Lower leg skin (tissue), 3 donors: Measurements from ENCODE around the gene ABLIM1.

Source experiments
- POLR2A ChIP-seq, 2 donors: fragments of 450-650 bp; IDR thresholded peaks; one replicate each; pipeline ENCODE4 v1.6.1; 2016 to 2017; ENCODE audit warnings: antibody characterized with exemption in 2 of 2, mild to moderate bottlenecking in 1 of 2, moderate library complexity in 1 of 2
- TF ChIP-seq, protein P1 (sequence below), 3 donors: fragments of 450-650 bp; IDR thresholded peaks; one replicate each; pipeline ENCODE4 v1.5.1; 2016; ENCODE audit warnings: antibody characterized with exemption in 3 of 3, mild to moderate bottlenecking in 3 of 3, moderate library complexity in 2 of 3

DNA sequence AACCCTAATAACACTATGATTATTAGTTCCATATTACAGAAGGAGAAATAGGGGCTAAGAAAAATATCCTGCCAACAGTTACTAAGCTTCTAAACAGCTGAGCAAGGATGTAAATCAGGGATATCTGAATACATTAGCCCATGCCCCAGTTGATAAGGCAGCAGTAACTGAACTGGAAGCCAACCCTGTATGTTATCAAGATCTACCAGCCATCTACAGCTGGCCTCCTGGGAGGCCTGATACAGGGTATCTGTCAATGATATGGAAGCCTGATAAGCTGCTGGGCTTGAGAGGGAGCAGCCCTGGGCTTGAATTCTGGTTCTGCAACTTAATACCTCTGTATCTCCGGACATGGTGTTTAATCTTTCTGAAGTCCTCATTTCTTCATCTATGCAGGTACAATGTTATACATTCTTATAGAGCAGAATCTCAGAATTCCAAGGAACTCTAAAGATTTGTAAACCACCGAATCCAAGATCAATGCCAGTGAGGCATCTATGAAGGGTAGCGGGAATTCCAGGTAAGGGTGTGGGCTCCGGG, 215.9 kb downstream of the ABLIM1 start:
- TF ChIP-seq, protein P1, sequence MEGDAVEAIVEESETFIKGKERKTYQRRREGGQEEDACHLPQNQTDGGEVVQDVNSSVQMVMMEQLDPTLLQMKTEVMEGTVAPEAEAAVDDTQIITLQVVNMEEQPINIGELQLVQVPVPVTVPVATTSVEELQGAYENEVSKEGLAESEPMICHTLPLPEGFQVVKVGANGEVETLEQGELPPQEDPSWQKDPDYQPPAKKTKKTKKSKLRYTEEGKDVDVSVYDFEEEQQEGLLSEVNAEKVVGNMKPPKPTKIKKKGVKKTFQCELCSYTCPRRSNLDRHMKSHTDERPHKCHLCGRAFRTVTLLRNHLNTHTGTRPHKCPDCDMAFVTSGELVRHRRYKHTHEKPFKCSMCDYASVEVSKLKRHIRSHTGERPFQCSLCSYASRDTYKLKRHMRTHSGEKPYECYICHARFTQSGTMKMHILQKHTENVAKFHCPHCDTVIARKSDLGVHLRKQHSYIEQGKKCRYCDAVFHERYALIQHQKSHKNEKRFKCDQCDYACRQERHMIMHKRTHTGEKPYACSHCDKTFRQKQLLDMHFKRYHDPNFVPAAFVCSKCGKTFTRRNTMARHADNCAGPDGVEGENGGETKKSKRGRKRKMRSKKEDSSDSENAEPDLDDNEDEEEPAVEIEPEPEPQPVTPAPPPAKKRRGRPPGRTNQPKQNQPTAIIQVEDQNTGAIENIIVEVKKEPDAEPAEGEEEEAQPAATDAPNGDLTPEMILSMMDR (IDR thresholded peaks at IDR 0.05), result no peak
- TF ChIP-seq POLR2A (IDR thresholded peaks at IDR 0.05), result no peak
